ENCODE data around the gene CTDSP2. TPM values are rescaled to one million over a fixed set of nuclear protein-coding genes. Genes with fewer than 3 reads are reported as not detected.

Gene CTDSP2
- total and polyA plus RNA-seq, 2 of the 8 experiments (the other 6 are each of a cell fraction or from before 2014, with no cell fraction given): 71.3 to 91.7 TPM

DNA sequence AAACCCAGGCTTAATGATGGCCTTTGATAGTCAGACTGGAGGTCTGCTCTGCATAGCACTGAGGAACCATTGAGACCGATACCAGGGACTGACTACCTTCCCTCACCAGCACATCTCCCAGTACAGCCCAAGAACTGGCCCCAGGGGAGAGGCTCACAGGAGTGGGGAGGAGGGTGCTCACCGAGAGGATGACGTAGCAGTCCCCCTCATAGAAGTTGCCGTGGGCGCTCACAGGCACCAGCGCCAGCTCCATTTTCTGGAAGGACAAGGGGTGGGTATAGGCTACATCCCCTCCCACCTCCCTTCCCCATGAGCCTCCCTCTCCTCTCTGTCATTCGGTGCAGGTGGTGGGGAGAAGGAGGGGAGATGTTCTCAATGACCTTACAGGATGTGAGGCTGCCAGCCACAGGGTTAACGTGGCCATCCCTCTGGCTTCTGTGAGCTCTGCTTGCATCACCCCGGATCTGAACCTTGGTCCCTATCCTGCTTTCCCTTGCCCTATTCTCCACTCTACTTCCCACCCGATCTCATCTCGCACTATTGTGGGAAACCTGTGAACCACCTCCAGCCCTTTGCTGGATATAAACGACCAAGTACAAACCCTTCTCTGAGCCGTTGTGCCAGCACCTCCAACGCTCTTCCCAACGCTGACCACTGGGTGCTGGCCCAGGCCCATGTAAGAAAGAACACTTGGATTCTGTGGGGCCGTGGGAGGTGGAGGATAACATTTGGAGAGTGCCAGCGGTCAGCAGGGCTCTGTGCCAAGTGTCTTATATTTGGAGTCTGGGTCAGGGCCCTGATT is 32.4 kb downstream of the CTDSP2 start (continued):
- no peak for TF ChIP-seq YY1 (IDR thresholded peaks at IDR 0.05; ENCODE audit: low read depth, low read length)
- no peak for TF ChIP-seq POLR2AphosphoS5 (IDR thresholded peaks at IDR 0.05; ENCODE audit: low read depth, low read length)
- TF ChIP-seq JUND (IDR thresholded peaks at IDR 0.05; ENCODE audit: low read length): no peak
- TF ChIP-seq FOSL1 (IDR thresholded peaks at IDR 0.05; ENCODE audit: insufficient read depth, low read depth, low read length): no peak
- no peak for TF ChIP-seq ZNF274 (IDR thresholded peaks at IDR 0.05; ENCODE audit: borderline replicate concordance, extremely low read depth, low read length)
- TF ChIP-seq SP1 (IDR thresholded peaks at IDR 0.05; ENCODE audit: low read depth, low read length): no peak
- TF ChIP-seq KDM1A (IDR thresholded peaks at IDR 0.05; ENCODE audit: borderline replicate concordance, low read length): no peak
- no peak for TF ChIP-seq GABPA (IDR thresholded peaks at IDR 0.05; ENCODE audit: borderline replicate concordance, insufficient read depth, low read length)

Data from H1 (cell line).